Nephron progenitor cell (in vitro differentiated cells): ENCODE data around the gene GRIK2.

Experiments used
- DNase-seq: peaks from one replicate; pipeline ENCODE4 v3.0.0; 2021
- H3K27ac Mint-ChIP-seq: 2 replicates; pipeline ENCODE4 v1.8.0; 2021; ENCODE audit warnings: mild to moderate bottlenecking, moderate library complexity, mixed read lengths
- H3K27me3 Mint-ChIP-seq: 2 replicates; pipeline ENCODE4 v1.8.0; 2021; ENCODE audit warnings: mild to moderate bottlenecking, low read depth, mixed read lengths; ENCODE audit not compliant: poor library complexity
- H3K36me3 Mint-ChIP-seq: 2 replicates; pipeline ENCODE4 v1.8.0; 2021; ENCODE audit warnings: low read depth, mixed read lengths
- H3K4me1 Mint-ChIP-seq: 2 replicates; pipeline ENCODE4 v1.8.0; 2021; ENCODE audit warnings: mixed read lengths
- H3K4me3 Mint-ChIP-seq: 2 replicates; pipeline ENCODE4 v1.8.0; 2021; ENCODE audit warnings: mild to moderate bottlenecking, moderate library complexity, mixed read lengths
- H3K9me3 Mint-ChIP-seq: 2 replicates; pipeline ENCODE4 v1.8.0; 2021; ENCODE audit warnings: mild to moderate bottlenecking, moderate library complexity, mixed read lengths
- CTCF ChIP-seq: fragments of 200-600 bp; sonication (generic); IDR thresholded peaks from 2 replicates; pipeline ENCODE4 v1.5.0; 2021; ENCODE audit warnings: antibody characterized with exemption

The GRIK2 gene

DNA sequence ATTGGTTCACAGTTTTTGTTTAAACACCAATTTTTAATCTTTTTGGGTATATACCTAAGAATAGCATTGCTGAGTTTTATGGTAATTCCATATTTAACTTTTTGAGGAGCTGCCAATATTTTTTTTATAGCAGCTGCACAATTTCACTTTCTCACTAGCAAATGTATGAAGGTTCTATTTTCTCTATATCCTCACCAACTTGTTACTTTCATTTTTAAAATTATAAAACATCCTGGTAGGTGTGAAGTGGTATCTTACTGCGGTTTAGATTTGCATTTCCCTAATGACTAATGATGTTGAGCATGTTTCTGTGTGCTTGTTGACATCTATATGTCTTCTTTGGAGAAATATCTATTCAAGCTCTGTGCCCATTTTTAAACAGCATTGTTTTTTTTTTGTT lies 452.1 kb downstream of the GRIK2 start:
- Mint-ChIP-seq H3K36me3 (no peaks in the 10 kb centered on the region), H3K27ac (no peak overlapping the region), H3K9me3 (no peaks in the 10 kb centered on the region), H3K27me3 (no peaks in the 10 kb centered on the region), H3K4me3 (no peak overlapping the region), H3K4me1 (no peaks in the 10 kb centered on the region)
- DNase-seq, result no peak
- TF ChIP-seq CTCF, result no peak

- Mint-ChIP-seq H3K36me3 (no peaks in the 10 kb centered on the region), H3K4me3 (no peak overlapping the region), H3K27ac (no peak overlapping the region), H3K27me3 (no peaks in the 10 kb centered on the region), H3K4me1 (no peaks in the 10 kb centered on the region), H3K9me3 (no peaks in the 10 kb centered on the region)
- no peak for DNase-seq
- TF ChIP-seq CTCF, result no peak
Observed at GRCh38 chr6:101847690-101848089, 454.2 kb downstream of the GRIK2 start.

DNA sequence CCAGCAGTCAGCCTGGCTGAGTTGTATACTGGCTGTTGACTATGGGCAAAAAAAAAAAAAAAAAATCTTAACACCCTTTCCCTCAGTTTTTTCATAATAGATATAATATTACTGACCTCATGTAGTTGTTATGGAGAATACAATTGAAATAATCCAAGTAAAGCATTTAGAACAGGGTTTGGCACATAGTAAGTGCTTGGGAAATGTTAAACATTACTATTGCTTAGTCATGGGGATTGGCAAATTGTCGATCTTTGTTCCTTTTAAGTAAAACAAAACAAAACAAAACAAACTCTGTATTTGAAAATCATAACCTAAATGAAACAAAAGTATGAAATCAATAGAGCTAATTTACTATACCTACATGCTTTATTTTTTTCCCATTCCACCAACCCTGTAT lies 458.4 kb downstream of the GRIK2 start:
- TF ChIP-seq CTCF, result no peak
- no peak overlapping the region for H3K27ac Mint-ChIP-seq
- no peak overlapping the region for H3K4me3 Mint-ChIP-seq
- H3K9me3 Mint-ChIP-seq, result no peaks in the 10 kb centered on the region
- H3K27me3 Mint-ChIP-seq, result no peaks in the 10 kb centered on the region
- no peaks in the 10 kb centered on the region for H3K36me3 Mint-ChIP-seq
- H3K4me1 Mint-ChIP-seq, result no peaks in the 10 kb centered on the region
- DNase-seq, result no peak

GRCh38 chr6:101853231-101854085 lies 459.9 kb downstream of the GRIK2 start:
- no peak for DNase-seq
- TF ChIP-seq CTCF, result no peak
- H3K27me3 Mint-ChIP-seq, result no peaks in the 10 kb centered on the region
- no peaks in the 10 kb centered on the region for H3K9me3 Mint-ChIP-seq
- no peaks in the 10 kb centered on the region for H3K36me3 Mint-ChIP-seq
- no peak overlapping the region for H3K4me3 Mint-ChIP-seq
- H3K4me1 Mint-ChIP-seq, result no peaks in the 10 kb centered on the region
- H3K27ac Mint-ChIP-seq, result no peak overlapping the region

DNA sequence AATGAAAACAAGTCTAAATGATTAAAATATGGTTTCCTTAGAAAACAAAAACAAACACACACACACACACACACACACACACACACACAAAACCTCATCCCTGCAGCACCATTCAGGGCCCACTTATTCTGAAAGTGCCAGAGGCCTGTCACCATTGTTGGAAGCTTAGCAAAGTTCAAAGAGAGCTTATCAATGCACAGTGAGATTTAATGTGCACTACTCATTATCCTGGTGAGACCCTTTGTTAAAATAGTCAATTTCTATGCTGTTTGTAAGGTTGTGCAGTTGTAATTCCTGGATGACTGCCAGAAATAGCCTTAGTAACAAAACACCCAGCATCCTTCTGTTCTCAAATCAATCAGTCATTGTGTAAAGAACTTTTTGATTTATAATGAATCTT lies 482.9 kb downstream of the GRIK2 start:
- peaks cover 10% of the 10 kb centered on the region for H3K9me3 Mint-ChIP-seq
- H3K27ac Mint-ChIP-seq, result no peak overlapping the region
- no peak overlapping the region for H3K4me3 Mint-ChIP-seq
- no peaks in the 10 kb centered on the region for H3K36me3 Mint-ChIP-seq
- peaks cover 3% of the 10 kb centered on the region for H3K27me3 Mint-ChIP-seq
- no peaks in the 10 kb centered on the region for H3K4me1 Mint-ChIP-seq
- no peak for DNase-seq
- no peak for TF ChIP-seq CTCF
